A673 (cell line): ENCODE data around the gene MCRS1.

Experiments
- CTCF ChIP-seq: fragments of 300-800, 200-600 bp; sonication (generic); conservative IDR thresholded peaks from 2 replicates; pipeline ENCODE4 v1.5.1; 2017; ENCODE audit warnings: low read depth, mild to moderate bottlenecking, antibody characterized with exemption, low read length, moderate library complexity, mixed read lengths
- EZH2 ChIP-seq: fragments of 200-600 bp; sonication (generic); IDR thresholded peaks from 2 replicates; pipeline ENCODE4 v1.6.1; 2017; ENCODE audit warnings: borderline replicate concordance, low read depth, mild to moderate bottlenecking, mixed read lengths, antibody characterized with exemption, low read length; ENCODE audit not compliant: poor library complexity, severe bottlenecking

GRCh38 chr12:49565406-49566265 lies 2.3 kb downstream of the MCRS1 start:
- TF ChIP-seq CTCF (no peak), EZH2 (no peak)
